Prostate gland (tissue), 2 donors: Measurements from ENCODE around the gene CD320.

Source experiments
- POLR2A ChIP-seq: fragments of 450-650 bp; IDR thresholded peaks from one replicate; pipeline ENCODE4 v1.6.1; 2016; ENCODE audit warnings: antibody characterized with exemption, mild to moderate bottlenecking
- POLR2AphosphoS5 ChIP-seq: sonication (generic); formaldehyde crosslinking; IDR thresholded peaks from one replicate; pipeline ENCODE4 v1.6.1; 2017; ENCODE audit warnings: antibody characterized with exemption
- TF ChIP-seq, protein P1 (sequence below), 4 experiments: fragments of 200-600 bp in 2 of 4; fragments of 450-650 bp in 2 of 4; sonication (generic) in 2 of 4; IDR thresholded peaks; 1 replicate in 3 of 4; 2 replicates in 1 of 4; pipeline ENCODE4 v1.5.1; 2016 to 2019; ENCODE audit warnings: antibody characterized with exemption in 4 of 4, mild to moderate bottlenecking in 2 of 4, moderate library complexity in 2 of 4

DNA sequence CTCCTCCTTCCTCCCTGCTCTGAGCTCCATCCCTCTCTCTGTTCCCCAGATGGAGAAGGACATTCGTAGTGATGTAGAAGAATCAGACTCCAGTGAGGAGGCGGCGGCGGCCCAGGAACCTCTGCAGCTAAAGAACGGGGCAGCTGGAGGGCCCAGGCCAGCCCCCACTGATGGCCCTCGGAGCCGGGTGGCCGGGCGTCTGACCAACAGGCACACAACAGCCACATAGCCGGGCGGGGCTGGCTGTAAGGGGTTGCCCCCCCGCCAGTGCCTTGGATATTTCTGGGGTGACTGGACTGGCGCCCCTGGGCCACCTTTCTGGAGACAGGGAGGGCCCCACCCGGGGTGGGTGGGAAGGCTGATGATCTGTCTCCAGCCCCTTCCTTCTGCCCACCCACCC is 46.3 kb downstream of the CD320 start:
- TF ChIP-seq, protein P1, sequence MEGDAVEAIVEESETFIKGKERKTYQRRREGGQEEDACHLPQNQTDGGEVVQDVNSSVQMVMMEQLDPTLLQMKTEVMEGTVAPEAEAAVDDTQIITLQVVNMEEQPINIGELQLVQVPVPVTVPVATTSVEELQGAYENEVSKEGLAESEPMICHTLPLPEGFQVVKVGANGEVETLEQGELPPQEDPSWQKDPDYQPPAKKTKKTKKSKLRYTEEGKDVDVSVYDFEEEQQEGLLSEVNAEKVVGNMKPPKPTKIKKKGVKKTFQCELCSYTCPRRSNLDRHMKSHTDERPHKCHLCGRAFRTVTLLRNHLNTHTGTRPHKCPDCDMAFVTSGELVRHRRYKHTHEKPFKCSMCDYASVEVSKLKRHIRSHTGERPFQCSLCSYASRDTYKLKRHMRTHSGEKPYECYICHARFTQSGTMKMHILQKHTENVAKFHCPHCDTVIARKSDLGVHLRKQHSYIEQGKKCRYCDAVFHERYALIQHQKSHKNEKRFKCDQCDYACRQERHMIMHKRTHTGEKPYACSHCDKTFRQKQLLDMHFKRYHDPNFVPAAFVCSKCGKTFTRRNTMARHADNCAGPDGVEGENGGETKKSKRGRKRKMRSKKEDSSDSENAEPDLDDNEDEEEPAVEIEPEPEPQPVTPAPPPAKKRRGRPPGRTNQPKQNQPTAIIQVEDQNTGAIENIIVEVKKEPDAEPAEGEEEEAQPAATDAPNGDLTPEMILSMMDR (IDR thresholded peaks at IDR 0.05): no peak
- TF ChIP-seq POLR2AphosphoS5 (no peak), POLR2A (no peak)
